HG03064 (cell line): ENCODE results near the gene PRSS36.
"Not testable (repeated sequence)": the region's sequence is repeated elsewhere in the genome, so short reads cannot be mapped to it uniquely, and the experiment has no call there.

Experiments used
- ATAC-seq: cut with Tn5 transposase; IDR thresholded peaks from one replicate; pipeline ENCODE4 v1.9.1; 2021; ENCODE audit warnings: low read depth; ENCODE audit not compliant: unreplicated experiment

Gene PRSS36

GRCh38 chr16:31142109-31143010 is 7.5 kb downstream of the PRSS36 start:
- peak; percentile 79 for ATAC-seq

GRCh38 chr16:31141489-31142108 is 8.3 kb downstream of the PRSS36 start:
- ATAC-seq = peak; percentile 3

GRCh38 chr16:31141071-31141469 is 8.8 kb downstream of the PRSS36 start:
- ATAC-seq = not testable (repeated sequence)

GRCh38 chr16:31138621-31139578 is 11.0 kb downstream of the PRSS36 start:
- no peak for ATAC-seq

DNA sequence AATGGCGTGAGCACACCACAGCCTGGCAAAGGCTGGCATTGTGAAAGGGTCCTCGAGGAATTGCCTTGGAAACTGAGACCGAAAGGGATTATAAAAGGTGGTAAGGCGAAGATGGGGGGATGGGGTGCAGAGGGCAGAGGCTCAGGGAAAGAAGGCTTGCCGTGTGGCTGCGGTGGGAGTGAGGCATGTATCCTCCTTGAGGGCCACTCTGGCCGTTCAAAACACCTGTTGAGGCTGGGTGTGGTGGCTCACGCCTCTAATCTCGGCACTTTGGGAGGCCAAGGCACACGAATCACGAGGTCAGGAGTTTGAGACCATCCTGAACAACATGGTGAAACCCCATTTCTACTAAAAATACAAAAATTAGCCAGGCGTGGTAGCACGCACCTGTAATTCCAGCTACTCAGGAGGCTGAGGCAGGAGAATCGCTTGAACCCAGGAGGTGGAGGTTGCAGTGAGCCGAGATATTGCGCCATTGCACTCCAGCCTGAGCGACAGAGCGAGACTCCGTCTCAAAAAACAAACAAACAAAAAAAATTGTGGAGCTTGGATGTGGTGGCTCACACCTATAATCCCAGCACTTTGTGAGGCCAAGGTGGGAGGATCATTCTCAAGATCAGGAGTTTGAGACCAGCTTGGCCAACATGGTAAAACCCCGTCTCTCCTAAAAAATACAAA is 12.9 kb downstream of the PRSS36 start:
- ATAC-seq = not testable (repeated sequence)

DNA sequence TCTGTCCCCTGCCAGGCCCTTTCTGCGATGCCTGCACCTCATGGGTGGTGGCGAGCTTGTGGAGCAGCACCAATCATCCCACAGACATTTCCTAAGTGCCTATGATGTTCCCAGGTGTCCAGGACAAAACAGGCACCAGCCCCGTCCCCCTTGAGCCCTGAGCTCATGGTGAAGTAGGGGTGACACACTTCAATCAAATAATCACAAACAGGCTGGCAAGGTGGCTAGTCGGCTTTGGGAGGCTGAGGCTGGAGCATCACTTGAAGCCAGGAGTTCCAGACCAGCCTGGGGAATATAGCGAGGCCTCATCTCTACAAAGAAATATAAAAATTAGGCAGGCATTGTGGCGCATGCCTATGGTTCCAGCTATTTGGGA is 13.6 kb downstream of the PRSS36 start:
- no peak for ATAC-seq

- no peak for ATAC-seq
Measured at GRCh38 chr16:31135535-31136286, 14.2 kb downstream of the PRSS36 start, which contains the start of gene PRSS8. Gene PRSS8, minus strand, starts transcription at chr16:31135727. Its CDS starts 229 bp downstream, at chr16:31135498.

- ATAC-seq = no peak
Measured at GRCh38 chr16:31134625-31135534, 15.0 kb downstream of the PRSS36 start.

DNA sequence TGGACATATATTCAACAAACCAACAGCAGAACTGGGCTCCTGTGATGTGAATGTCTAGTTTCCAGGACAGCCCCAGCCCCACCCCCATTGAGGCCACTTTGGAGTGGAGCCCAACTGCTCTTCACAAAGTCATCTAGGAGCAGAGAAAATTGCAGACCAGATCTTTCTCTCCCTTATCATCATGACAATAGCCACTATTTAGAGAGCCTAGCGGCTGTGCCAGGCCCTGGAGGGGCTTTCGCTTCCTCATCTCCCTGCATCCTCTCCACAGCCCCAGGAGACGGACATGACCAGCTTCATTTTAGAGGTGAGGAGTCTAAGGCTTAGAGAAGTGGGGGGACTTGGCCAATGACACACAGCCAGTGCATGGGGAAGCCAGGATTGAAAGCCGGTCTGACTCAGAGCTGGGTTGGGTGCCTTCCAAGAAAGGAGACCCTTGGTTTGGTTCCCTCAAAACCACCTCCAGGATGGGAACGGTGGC is 15.7 kb downstream of the PRSS36 start:
- ATAC-seq = no peak

DNA sequence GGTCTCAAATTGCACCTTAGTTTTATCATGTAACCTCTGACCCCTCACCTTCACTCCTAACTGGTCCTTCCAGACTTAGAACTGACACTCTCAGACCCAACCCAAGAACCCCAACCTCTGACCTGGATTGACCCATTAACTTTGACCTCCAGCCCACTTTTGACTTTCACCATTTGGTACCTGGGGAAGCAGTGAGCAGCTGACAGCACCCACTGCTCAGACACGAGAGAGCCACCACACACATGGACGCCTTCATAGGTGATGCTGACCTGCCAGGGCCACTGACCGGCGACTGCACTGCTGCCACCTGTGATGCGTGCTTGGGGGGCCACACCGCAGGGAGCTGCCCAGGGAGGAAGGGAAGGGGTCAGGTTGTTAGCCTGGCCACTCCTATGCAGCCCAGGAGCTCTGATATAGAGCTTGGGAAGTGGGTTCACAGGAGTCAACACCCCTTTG is 16.8 kb downstream of the PRSS36 start:
- no peak for ATAC-seq

- ATAC-seq = no peak
Measured at GRCh38 chr16:31132303-31132979, 17.4 kb downstream of the PRSS36 start.

- ATAC-seq = no peak
Measured at GRCh38 chr16:31131841-31132271, 18.0 kb downstream of the PRSS36 start.

DNA sequence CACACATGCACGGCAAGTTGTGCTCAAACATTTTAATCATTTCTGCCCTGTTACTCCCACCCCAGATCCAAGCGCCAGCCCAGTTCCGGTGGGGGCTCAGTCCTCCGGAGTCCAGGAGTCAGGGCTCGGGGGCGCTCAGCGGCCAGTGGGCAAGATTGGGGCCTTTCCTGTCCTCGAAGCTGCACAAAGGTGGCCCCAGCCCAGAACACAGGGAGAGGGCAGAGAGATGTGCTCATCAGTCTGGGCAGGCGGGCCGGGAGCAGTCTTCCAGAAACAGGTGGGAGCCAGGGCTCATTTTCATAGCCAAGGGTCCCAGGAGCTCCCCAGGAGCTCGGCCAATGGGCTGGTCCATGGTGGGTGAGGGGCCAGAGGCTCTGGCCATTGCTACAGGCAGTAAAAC is 18.4 kb downstream of the PRSS36 start:
- ATAC-seq = no peak

GRCh38 chr16:31130899-31131298 is 19.0 kb downstream of the PRSS36 start:
- no peak for ATAC-seq

DNA sequence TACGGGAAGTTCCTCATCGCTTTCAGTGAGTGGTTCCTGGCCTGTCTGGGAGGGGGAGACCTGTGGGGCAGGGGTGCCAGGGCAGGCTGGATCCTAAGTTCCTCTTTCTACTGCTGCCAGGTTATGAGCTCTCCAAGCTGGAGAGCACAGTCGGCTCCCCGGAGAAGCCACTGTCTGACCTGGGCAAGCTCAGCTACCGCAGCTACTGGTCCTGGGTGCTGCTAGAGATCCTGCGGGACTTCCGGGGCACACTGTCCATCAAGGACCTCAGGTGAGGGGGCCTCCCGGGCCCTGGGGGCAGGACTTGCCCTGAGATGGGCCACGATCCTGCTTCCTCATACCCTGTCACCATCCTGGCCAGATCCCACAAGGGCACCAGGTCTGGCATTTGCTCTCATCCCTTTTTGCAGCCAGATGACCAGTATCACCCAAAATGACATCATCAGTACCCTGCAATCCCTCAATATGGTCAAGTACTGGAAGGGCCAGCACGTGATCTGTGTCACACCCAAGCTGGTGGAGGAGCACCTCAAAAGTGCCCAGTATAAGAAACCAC is 19.5 kb downstream of the PRSS36 start:
- no peak for ATAC-seq

- ATAC-seq = no peak
Measured at GRCh38 chr16:31129568-31130335, 20.1 kb downstream of the PRSS36 start.
